Caco-2 (cell line): Measurements from ENCODE around the gene RAB36. TPM values are rescaled to one million over a fixed set of nuclear protein-coding genes. Genes with fewer than 3 reads are reported as not detected.

Source experiments
- BruUV-seq: library from RNA; stranded (reverse); fragments of 400-500 nt; replicated peaks from 2 replicates; lab custom pipeline; 2021; lab: Mats Ljungman, UMichigan
- CTCF ChIA-PET: fragments of 300-600 bp; sonication (Branson Sonifier 250); formaldehyde crosslinking; loops from one replicate; lab custom pipeline; 2022; ENCODE audit warnings: antibody characterized with exemption; lab: Charles Lee
- POLR2A ChIA-PET: fragments of 300-600 bp; sonication (Branson Sonifier 250); formaldehyde crosslinking; loops from one replicate; lab custom pipeline; 2022; ENCODE audit warnings: antibody characterized with exemption; lab: Charles Lee
- DNase-seq, 2 experiments: peaks; one replicate each; pipeline versions ENCODE4 v3.0.0 to v3.0.0-alpha.2; 2020 to 2022
- H3K27me3 ChIP-seq: replicated peaks from 2 replicates; pipeline ENCODE4 v1.6.0; 2011; ENCODE audit warnings: low read length; ENCODE audit not compliant: control insufficient read depth, insufficient read depth
- H3K36me3 ChIP-seq: 2 replicates; pipeline ENCODE4 v1.5.1; 2011; ENCODE audit warnings: low read length; ENCODE audit not compliant: control insufficient read depth, insufficient read depth
- H3K4me1 ChIP-seq: fragments of 250-450 bp; sonication (Bioruptor Pico); 2 replicates; pipeline ENCODE4 v1.5.1; 2020; ENCODE audit warnings: mild to moderate bottlenecking
- H3K4me3 ChIP-seq: 2 replicates; pipeline ENCODE4 v1.5.1; 2011; ENCODE audit warnings: low read depth, mild to moderate bottlenecking, control low read depth, low read length
- H3K9me3 ChIP-seq: fragments of 250-450 bp; sonication (Bioruptor Pico); 2 replicates; pipeline ENCODE4 v1.5.1; 2020; ENCODE audit warnings: mild to moderate bottlenecking, moderate library complexity
- H3K27ac Mint-ChIP-seq: one replicate; pipeline ENCODE4 v1.8.0; 2022; ENCODE audit warnings: mixed read lengths; ENCODE audit not compliant: unreplicated experiment
- H3K27me3 Mint-ChIP-seq: one replicate; pipeline ENCODE4 v1.8.0; 2022; ENCODE audit warnings: mixed read lengths; ENCODE audit not compliant: insufficient read depth, unreplicated experiment
- H3K36me3 Mint-ChIP-seq: one replicate; pipeline ENCODE4 v1.8.0; 2022; ENCODE audit warnings: mild to moderate bottlenecking, mixed read lengths; ENCODE audit not compliant: insufficient read depth, unreplicated experiment
- H3K4me1 Mint-ChIP-seq: one replicate; pipeline ENCODE4 v1.8.0; 2022; ENCODE audit warnings: low read depth, mixed read lengths; ENCODE audit not compliant: unreplicated experiment
- H3K4me3 Mint-ChIP-seq: one replicate; pipeline ENCODE4 v1.8.0; 2022; ENCODE audit warnings: mild to moderate bottlenecking, moderate library complexity, mixed read lengths; ENCODE audit not compliant: unreplicated experiment
- H3K9me3 Mint-ChIP-seq: one replicate; pipeline ENCODE4 v1.8.0; 2022; ENCODE audit warnings: mixed read lengths; ENCODE audit not compliant: unreplicated experiment
- CTCF ChIP-seq, 2 experiments: fragments of 200-600 bp in 1 of 2; IDR thresholded peaks; 1 replicate in 1 of 2; 2 replicates in 1 of 2; pipeline versions ENCODE4 v1.5.1 to v1.8.0; 2011 to 2022; ENCODE audit warnings: antibody characterized with exemption in 1 of 2, control low read depth in 1 of 2, inconsistent platforms in 1 of 2, low read depth in 1 of 2, low read length in 1 of 2, mild to moderate bottlenecking in 1 of 2, moderate library complexity in 1 of 2; ENCODE audit not compliant: insufficient read depth in 1 of 2, severe bottlenecking in 1 of 2, unreplicated experiment in 1 of 2
- intact Hi-C: fragments of 100-400 bp; cut with micrococcal nuclease; formaldehyde crosslinking; loops from one replicate; pipeline ENCODE4 v1.10.0; 2022; ENCODE audit not compliant: unreplicated experiment
- total RNA-seq: library from RNA; stranded (reverse); gene quantifications from 2 replicates; pipeline ENCODE4 v1.2.3, GENCODE V29; 2022

The RAB36 gene
- total RNA-seq, 1 experiment from 2014 or later = 0.52 TPM

- ChIA-PET POLR2A (no interaction called here), CTCF (interaction anchor here (0.8 to 5.8 kb wide), 3 partner anchors 66 to 209 kb away, joined by 3 to 57 read pairs (median 5); no protein-coding TSS in a partner anchor)
- Mint-ChIP-seq H3K27me3 (no peaks in the 10 kb centered on the region), H3K36me3 (peaks cover 12% of the 10 kb centered on the region), H3K27ac (peak overlapping the region; percentile 60), H3K4me1 (peaks cover 21% of the 10 kb centered on the region), H3K4me3 (no peak overlapping the region), H3K9me3 (peaks cover 17% of the 10 kb centered on the region)
- peaks cover 40% of the 10 kb centered on the region for H3K4me1 ChIP-seq
- no peak overlapping the region for H3K4me3 ChIP-seq
- peak; percentile 57 to 76 for DNase-seq
- no peak for TF ChIP-seq CTCF (IDR thresholded peaks at IDR 0.05; ENCODE audit: insufficient read depth in 1 of 2, low read depth in 1 of 2, low read length in 1 of 2, severe bottlenecking in 1 of 2, unreplicated experiment in 1 of 2)
- no peaks in the 10 kb centered on the region for H3K27me3 ChIP-seq
- intact Hi-C loops = loop anchor here (5.0 kb wide), 1 partner anchor 210 kb away; no protein-coding TSS in a partner anchor
- no TSS peak for BruUV-seq
- peaks cover 14% of the 10 kb centered on the region for H3K9me3 ChIP-seq
- H3K36me3 ChIP-seq = no peaks in the 10 kb centered on the region
Measured at GRCh38 chr22:23177197-23177596, 31.9 kb downstream of the RAB36 start.

GRCh38 chr22:23178512-23179254 lies 33.4 kb downstream of the RAB36 start:
- H3K9me3 Mint-ChIP-seq = peaks cover 17% of the 10 kb centered on the region
- Histone ChIP-seq H3K9me3 (peaks cover 14% of the 10 kb centered on the region), H3K27me3 (no peaks in the 10 kb centered on the region), H3K4me3 (no peak overlapping the region), H3K36me3 (no peaks in the 10 kb centered on the region), H3K4me1 (peaks cover 43% of the 10 kb centered on the region)
- no TSS peak for BruUV-seq
- intact Hi-C loops = loop anchor here (1.0 to 5.0 kb wide), 3 partner anchors 82 to 209 kb away; no protein-coding TSS in a partner anchor
- ChIA-PET POLR2A (no interaction called here), CTCF (interaction anchor here (0.7 to 5.8 kb wide), 8 partner anchors 17 to 107 kb away, joined by 3 to 57 read pairs (median 3); no protein-coding TSS in a partner anchor)
- no peak overlapping the region for H3K27ac Mint-ChIP-seq
- DNase-seq = peak; percentile 67 to 82
- H3K36me3 Mint-ChIP-seq = peaks cover 17% of the 10 kb centered on the region
- peak; percentile 95 for TF ChIP-seq CTCF (IDR thresholded peaks at IDR 0.05; ENCODE audit: insufficient read depth in 1 of 2, low read depth in 1 of 2, low read length in 1 of 2, severe bottlenecking in 1 of 2, unreplicated experiment in 1 of 2)
- H3K27me3 Mint-ChIP-seq = no peaks in the 10 kb centered on the region
- H3K4me3 Mint-ChIP-seq = peak overlapping the region; percentile 77
- peaks cover 28% of the 10 kb centered on the region for H3K4me1 Mint-ChIP-seq
